K562 (cell line): ENCODE data around the gene PCBP3. TPM values are rescaled to one million over a fixed set of nuclear protein-coding genes. Genes with fewer than 3 reads are reported as not detected.
A peak's percentile ranks its signal among the peaks of the same experiment; 100 is the strongest.

Experiments
- ATAC-seq: fragments of 200-7000 bp; cut with Tn5 transposase; 3 replicates; pipeline ENCODE4 v1.9.1; 2020; ENCODE audit warnings: moderate library complexity
- BruUV-seq: library from RNA; stranded (reverse); fragments of 400-500 nt; replicated peaks from 2 replicates; lab custom pipeline; 2021; lab: Mats Ljungman, UMichigan
- CTCF ChIA-PET: fragments of 300-600 bp; formaldehyde crosslinking; extraction: SDS; loops from one replicate; lab custom pipeline; 2021; ENCODE audit warnings: low intra/inter-chr PET ratio; lab: Yijun Ruan, JAX
- POLR2A ChIA-PET: fragments of 300-600, 350-650 bp; sonication (Branson Sonifier 250); formaldehyde crosslinking; extraction: SDS; loops from one replicate; lab custom pipeline; 2021; ENCODE audit warnings: antibody characterized with exemption, inconsistent platforms; lab: Yijun Ruan, JAX
- DNase-seq, 4 experiments: peaks; one replicate each; pipeline versions ENCODE4 v3.0.0 to v3.0.0-alpha.2; 2011 to 2018; ENCODE audit warnings: low spot score in 3 of 4, mixed read lengths in 3 of 4; ENCODE audit errors: extremely low read depth in 1 of 4
- FAIRE-seq: peaks from 2 replicates; lab custom pipeline; 2011; peaks lifted over from hg19 to GRCh38; lab: Jason Lieb, UNC
- H2AFZ ChIP-seq: 2 replicates; pipeline ENCODE4 v1.6.0; 2011; ENCODE audit warnings: low read depth, low read length, control low read depth, inconsistent platforms
- H3K27ac ChIP-seq: fragments of 200-600 bp; 3 replicates; pipeline ENCODE4 v1.8.0; 2011; ENCODE audit warnings: low read depth, mild to moderate bottlenecking, control low read depth, inconsistent platforms, low read length, moderate library complexity, mixed read lengths; ENCODE audit errors: extremely low read depth
- H3K27me3 ChIP-seq, 2 experiments: fragments of 300-600 bp in 1 of 2; 2 replicates in 1 of 2; 3 replicates in 1 of 2; pipeline versions ENCODE4 v1.6.0 to v1.8.0; 2011; ENCODE audit warnings: inconsistent platforms in 2 of 2, low read length in 2 of 2, mild to moderate bottlenecking in 1 of 2, mixed read lengths in 1 of 2, moderate library complexity in 1 of 2; ENCODE audit not compliant: control insufficient read depth in 2 of 2, insufficient read depth in 2 of 2
- H3K36me3 ChIP-seq: fragments of 300-600 bp; 3 replicates; pipeline ENCODE4 v1.8.0; 2011; ENCODE audit warnings: mild to moderate bottlenecking, low read length, inconsistent platforms; ENCODE audit not compliant: control insufficient read depth, insufficient read depth
- H3K4me1 ChIP-seq, 2 experiments: fragments of 200-600 bp in 1 of 2; replicated peaks in 1 of 2; 2 replicates in 1 of 2; 3 replicates in 1 of 2; pipeline versions ENCODE4 v1.5.1 to v1.8.0; 2011; ENCODE audit warnings: inconsistent platforms in 2 of 2, low read length in 2 of 2, mild to moderate bottlenecking in 1 of 2, mixed read lengths in 1 of 2, moderate library complexity in 1 of 2; ENCODE audit not compliant: control insufficient read depth in 2 of 2, insufficient read depth in 2 of 2
- H3K4me2 ChIP-seq: 2 replicates; pipeline ENCODE4 v1.6.1; 2011; ENCODE audit warnings: low read length, control low read depth, inconsistent platforms, mixed read lengths; ENCODE audit not compliant: insufficient read depth
- H3K4me3 ChIP-seq: fragments of 200-600 bp; sonication (generic), shearing (Covaris generic); 2 replicates; pipeline ENCODE4 v1.5.1; 2016; ENCODE audit warnings: control low read depth, inconsistent platforms
- H3K79me2 ChIP-seq: fragments of 200-600 bp; 3 replicates; pipeline ENCODE4 v1.8.0; 2011; ENCODE audit warnings: low read length, inconsistent platforms; ENCODE audit not compliant: control insufficient read depth, insufficient read depth
- H3K9ac ChIP-seq, 2 experiments: 2 replicates each; pipeline versions ENCODE4 v1.6.0 to v1.6.1; 2011; ENCODE audit warnings: low read depth in 2 of 2, low read length in 2 of 2, control low read depth in 1 of 2, inconsistent platforms in 1 of 2, mild to moderate bottlenecking in 1 of 2, mixed read lengths in 1 of 2; ENCODE audit not compliant: insufficient read depth in 1 of 2
- H3K9me1 ChIP-seq: one replicate; pipeline ENCODE4 v1.6.0; 2011; ENCODE audit warnings: inconsistent platforms, mild to moderate bottlenecking, low read length, moderate library complexity; ENCODE audit not compliant: control insufficient read depth, insufficient read depth
- H3K9me3 ChIP-seq: replicated peaks from 2 replicates; pipeline ENCODE4 v1.5.1; 2011; ENCODE audit warnings: low read depth, low read length, inconsistent platforms; ENCODE audit not compliant: control insufficient read depth, insufficient read depth
- H4K20me1 ChIP-seq: replicated peaks from 2 replicates; pipeline ENCODE4 v1.6.1; 2011; ENCODE audit warnings: low read length, inconsistent platforms, mixed read lengths; ENCODE audit not compliant: control insufficient read depth, insufficient read depth
- ETV5 ChIP-seq: sonication (generic); formaldehyde crosslinking; IDR thresholded peaks from 2 replicates; pipeline ENCODE4 v1.4.0; 2020; ENCODE audit warnings: low read depth, mild to moderate bottlenecking, missing genetic modification reagents
- NFIC ChIP-seq: fragments of 450-650 bp; IDR thresholded peaks from 2 replicates; pipeline ENCODE4 v1.6.1; 2017; ENCODE audit warnings: mild to moderate bottlenecking, inconsistent platforms
- PKNOX1 ChIP-seq: fragments of 450-650 bp; IDR thresholded peaks from 2 replicates; pipeline ENCODE4 v1.6.1; 2016
- ZBTB2 ChIP-seq: fragments of 450-650 bp; IDR thresholded peaks from 2 replicates; pipeline ENCODE4 v1.6.1; 2016; ENCODE audit warnings: antibody characterized with exemption
- WGBS: fragments of 100-300 bp; shearing (Covaris generic); methylation state at CpG from one replicate; pipeline ENCODE4 v1.1.6; 2016; ENCODE audit warnings: low coverage, mixed read lengths; ENCODE audit not compliant: insufficient coverage; ENCODE audit errors: missing lambda C conversion rate; 5-methylcytosine and 5-hydroxymethylcytosine counted together
- in situ Hi-C: fragments of 300-500 bp; cut with MboI; formaldehyde crosslinking; loops from 4 replicates; pipeline ENCODE4 v1.15.0; 2018; ENCODE audit warnings: inconsistent platforms, mixed read lengths
- intact Hi-C: fragments of 100-400 bp; cut with micrococcal nuclease; formaldehyde crosslinking; loops from 2 replicates; pipeline ENCODE4 v1.14.2; 2022
- polyA plus RNA-seq, 8 experiments: library from polyadenylated mRNA; depleted of rRNA in 4 of 8; stranded (reverse) in 5 of 8; unstranded in 3 of 8; fragments of >200 nt; fragmentation: Nextera tagmentation in 2 of 8; fragmentation: Illumina TruSeq in 1 of 8; extraction: Ambion mirVana in 2 of 8; extraction: Trizol in 1 of 8; gene quantifications; 2 replicates each; pipeline versions ENCODE4 v1.2.1 to v1.2.3, GENCODE V29; 2011 to 2014; ENCODE audit warnings: inconsistent platforms in 1 of 8, missing spikeins in 1 of 8
- total RNA-seq, 7 experiments: library from RNA; depleted of rRNA in 6 of 7; stranded (reverse); fragments of >200 nt in 6 of 7; fragmentation: Illumina TruSeq in 2 of 7; extraction: Trizol in 2 of 7; gene quantifications; 2 replicates each; pipeline versions ENCODE4 v1.2.1 to v1.2.3, GENCODE V29; 2011 to 2021; ENCODE audit warnings: low replicate concordance in 1 of 7

Gene PCBP3
- total and polyA plus RNA-seq, 9 of the 15 experiments (the other 6 are each of a cell fraction or from before 2014, with no cell fraction given): 0.18 TPM; not detected in 8

- Histone ChIP-seq H3K27ac (no peak overlapping the region), H3K4me1 (peaks cover 0 to 4% of the 10 kb centered on the region in 2 experiments; a peak in 2 of 5 replicates), H3K4me2 (no peak overlapping the region), H3K9me1 (no peaks in the 10 kb centered on the region), H3K36me3 (no peaks in the 10 kb centered on the region), H3K27me3 (peaks cover 0 to 64% of the 10 kb centered on the region in 2 experiments; a peak in 2 of 5 replicates), H4K20me1 (peaks cover 9% of the 10 kb centered on the region), H3K9me3 (no peaks in the 10 kb centered on the region), H2AFZ (no peak overlapping the region), H3K79me2 (no peaks in the 10 kb centered on the region), H3K9ac (no peak overlapping the region), H3K4me3 (no peak overlapping the region)
- ChIA-PET CTCF (no interaction called here), POLR2A (no interaction called here)
- no peak for ATAC-seq
- no peak for DNase-seq
- no TSS peak for BruUV-seq
- intact Hi-C loops (no loop called here), in situ Hi-C loops (no loop called here)
- no peak for FAIRE-seq
- WGBS: 0% methylated on average over 1 of the region's 1 CpG
- TF ChIP-seq ETV5 (CRISPR knock-in tag) (no peak), NFIC (peak; percentile 9; the same call in 1 of the 2 replicates)
- TF ChIP-seq, all 486 proteins: peak for 1
These were observed 294.9 kb downstream of the PCBP3 start for GRCh38 chr21:45938453-45938755.

GRCh38 chr21:45938811-45939520 lies 295.4 kb downstream of the PCBP3 start:
- peaks cover 0 to 4% of the 10 kb centered on the region in 2 experiments; a peak in 2 of 5 replicates for H3K4me1 ChIP-seq
- no peak for ATAC-seq
- ChIA-PET CTCF (no interaction called here), POLR2A (no interaction called here)
- no peaks in the 10 kb centered on the region for H3K36me3 ChIP-seq
- no peak overlapping the region for H2AFZ ChIP-seq
- DNase-seq: no peak
- in situ Hi-C loops (no loop called here), intact Hi-C loops (no loop called here)
- no peak overlapping the region for H3K4me2 ChIP-seq
- H3K9me1 ChIP-seq: no peaks in the 10 kb centered on the region
- H3K4me3 ChIP-seq: no peak overlapping the region
- 0% methylated on average over 17 of the region's 17 CpGs for WGBS
- no peak overlapping the region for H3K27ac ChIP-seq
- no TSS peak for BruUV-seq
- peaks cover 0 to 66% of the 10 kb centered on the region in 2 experiments; a peak in 2 of 5 replicates for H3K27me3 ChIP-seq
- H3K79me2 ChIP-seq: no peaks in the 10 kb centered on the region
- FAIRE-seq: no peak
- no peaks in the 10 kb centered on the region for H3K9me3 ChIP-seq
- H4K20me1 ChIP-seq: peaks cover 9% of the 10 kb centered on the region
- H3K9ac ChIP-seq: no peak overlapping the region; a peak in 1 of 4 replicates
- TF ChIP-seq PKNOX1: peak; percentile 43; the same call in 1 of the 2 replicates
- TF ChIP-seq ZBTB2: no peak
